GM19372 (cell line): ENCODE data around the gene INPP5B.

ENCODE experiments used
- ATAC-seq: cut with Tn5 transposase; IDR thresholded peaks from one replicate; pipeline ENCODE4 v1.9.1; 2021; ENCODE audit warnings: mild to moderate bottlenecking, low read depth, moderate library complexity; ENCODE audit not compliant: unreplicated experiment

INPP5B gene

DNA sequence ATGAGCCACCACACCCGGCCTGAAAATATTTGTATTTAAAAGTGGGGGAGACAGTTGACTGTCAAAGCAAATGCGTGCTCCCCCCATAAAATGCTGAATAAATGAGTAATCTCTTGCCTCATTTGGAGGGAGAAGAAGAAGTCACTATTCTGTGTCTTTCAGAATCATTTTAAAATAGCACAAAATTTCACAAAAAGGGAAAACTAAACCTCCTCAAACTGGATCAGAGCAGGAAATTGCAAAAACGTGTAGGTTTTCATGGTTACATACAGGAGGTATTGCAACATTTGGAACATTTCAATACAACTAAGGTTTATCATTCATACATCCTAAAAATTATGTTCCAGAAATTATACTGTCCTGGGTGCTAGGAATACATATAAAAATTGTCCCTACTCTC is 101.1 kb downstream of the INPP5B start:
- no peak for ATAC-seq

DNA sequence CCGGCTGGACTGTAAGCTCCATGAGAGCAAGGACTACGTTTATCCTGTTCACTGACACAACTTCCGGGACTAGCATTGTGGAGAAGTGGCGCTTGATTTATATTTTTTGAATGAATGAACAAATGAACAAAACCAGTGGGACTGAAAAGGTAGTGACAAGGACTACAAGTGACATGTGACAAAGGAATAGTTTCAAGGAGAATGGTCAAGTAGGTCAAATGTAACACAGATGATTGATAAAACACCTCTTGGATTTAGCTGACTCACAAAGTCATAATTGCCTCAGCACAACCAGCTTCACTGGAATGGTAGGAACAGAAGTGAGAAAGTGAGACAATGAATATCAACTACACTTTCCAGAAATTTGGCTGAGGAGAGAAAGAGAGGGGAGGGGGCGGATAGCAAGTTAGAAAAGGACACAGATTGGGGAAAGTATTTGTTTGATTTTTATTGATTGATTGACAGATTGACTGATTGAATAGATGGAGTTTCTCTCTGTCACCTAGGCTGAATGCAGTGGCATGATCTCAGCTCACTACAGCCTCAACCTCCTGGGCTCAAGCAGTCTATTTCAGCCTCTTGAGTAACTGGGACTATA is 101.7 kb downstream of the INPP5B start:
- ATAC-seq: no peak

DNA sequence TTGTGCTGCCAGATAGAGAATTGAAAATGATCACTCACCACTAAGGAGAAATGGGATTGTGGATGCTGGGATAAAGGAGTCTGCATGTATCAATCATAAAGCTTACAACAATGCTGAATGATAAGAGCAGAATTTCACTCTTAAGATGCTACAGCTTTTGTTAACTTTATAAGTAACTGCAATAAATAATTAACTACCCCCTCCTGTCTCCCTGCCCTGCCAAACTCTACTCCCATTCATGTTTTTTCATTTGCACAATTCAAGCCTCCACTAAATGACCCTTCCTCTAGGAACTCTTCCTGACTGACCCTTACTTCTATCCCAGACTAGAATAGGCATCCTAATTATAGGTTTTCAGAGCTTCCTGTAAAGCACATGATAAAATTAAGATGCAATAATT is 102.3 kb downstream of the INPP5B start:
- no peak for ATAC-seq

DNA sequence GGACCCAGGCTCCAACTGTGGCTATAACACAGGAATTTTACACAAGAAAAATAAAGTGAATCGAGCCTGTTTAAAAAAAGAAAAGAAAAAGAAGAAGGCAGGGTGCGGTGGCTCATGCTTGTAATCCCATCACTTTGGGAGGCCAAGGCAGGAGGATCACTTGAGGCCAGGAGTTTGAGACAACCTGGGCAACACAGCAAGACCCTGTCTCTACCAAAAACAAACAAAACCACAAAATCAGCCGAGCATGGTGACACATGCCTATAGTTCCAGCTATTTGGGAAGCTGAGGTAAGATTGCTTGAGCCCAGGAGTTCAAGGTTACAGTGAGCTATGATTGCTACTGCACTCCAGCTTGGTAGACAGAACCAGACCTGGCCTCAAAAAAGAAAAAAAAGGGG is 105.2 kb downstream of the INPP5B start:
- no peak for ATAC-seq

DNA sequence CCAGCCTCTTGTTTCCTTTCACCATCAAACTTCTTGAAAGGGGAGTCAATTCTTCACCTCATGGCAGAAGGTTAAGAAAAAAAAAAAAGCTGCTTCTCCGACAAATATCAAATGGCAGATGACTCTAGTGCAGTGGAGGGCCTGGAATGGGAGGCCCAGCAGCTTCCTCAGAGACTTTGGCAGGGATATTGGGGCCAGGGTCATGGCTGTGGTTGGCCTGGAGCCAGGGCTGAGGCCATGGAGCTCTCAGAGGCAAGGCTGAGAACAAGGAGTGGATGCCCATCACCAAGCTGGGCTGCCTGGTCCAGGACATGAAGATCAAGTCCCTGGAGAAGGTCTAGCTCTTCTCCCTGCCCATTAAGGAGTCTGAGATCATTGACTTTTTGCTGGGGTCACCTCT is 106.1 kb downstream of the INPP5B start:
- no peak for ATAC-seq

DNA sequence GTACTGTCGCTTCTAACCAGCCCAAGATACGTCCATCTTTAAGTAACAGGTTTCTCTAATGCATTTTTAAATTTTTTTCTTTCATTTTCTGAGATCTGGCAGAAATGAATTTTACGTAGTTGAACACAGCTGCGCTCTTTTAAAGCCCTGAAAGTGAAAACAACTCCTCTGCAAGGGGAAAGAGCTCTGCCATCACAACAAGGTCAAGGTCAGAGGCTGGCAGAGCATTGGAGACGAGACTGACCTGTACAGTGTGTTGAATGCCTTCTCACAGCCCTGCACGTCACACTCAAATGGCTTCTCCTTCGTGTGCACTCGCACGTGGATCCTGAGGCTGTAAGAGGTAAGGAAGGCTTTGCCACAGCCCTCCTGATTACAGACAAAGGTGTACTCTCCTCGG is 107.2 kb downstream of the INPP5B start:
- ATAC-seq: no peak

DNA sequence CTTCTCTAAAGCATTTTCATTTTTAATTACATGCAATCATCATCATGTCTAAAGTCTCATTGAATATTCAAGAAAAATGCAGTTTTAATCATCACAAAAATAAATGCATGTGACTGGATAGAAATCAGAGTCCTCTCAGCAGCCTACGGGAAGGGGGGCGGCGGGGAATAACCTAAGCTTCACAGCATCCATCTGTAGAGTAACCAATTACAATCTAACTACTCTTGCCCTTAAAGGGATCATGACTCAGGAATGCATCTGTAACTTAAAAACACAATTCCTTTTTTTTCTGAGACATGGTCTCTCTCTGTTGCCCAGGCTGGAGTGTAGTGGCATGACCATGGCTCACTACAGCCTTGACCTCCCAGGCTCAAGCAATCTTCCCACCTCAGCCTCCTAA is 110.1 kb downstream of the INPP5B start:
- no peak for ATAC-seq

DNA sequence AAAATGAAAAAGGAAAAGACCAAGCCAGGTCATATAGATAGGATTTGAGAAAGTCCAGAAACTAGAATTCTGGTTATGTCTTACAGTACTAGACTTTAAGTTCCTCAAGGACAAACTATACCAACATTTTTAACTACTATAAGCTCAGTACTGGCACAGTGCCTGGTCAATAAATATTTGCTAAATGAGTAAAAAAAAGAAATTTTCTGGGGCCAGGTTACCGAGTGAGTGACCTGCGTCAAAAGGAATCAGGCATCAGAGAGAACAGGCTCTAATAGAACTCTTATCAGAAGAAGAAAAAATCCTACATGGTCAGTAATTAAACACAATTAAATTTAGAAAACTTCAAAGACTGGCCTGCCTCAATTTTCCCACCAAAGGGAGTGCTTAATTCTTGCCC is 115.0 kb downstream of the INPP5B start:
- no peak for ATAC-seq

DNA sequence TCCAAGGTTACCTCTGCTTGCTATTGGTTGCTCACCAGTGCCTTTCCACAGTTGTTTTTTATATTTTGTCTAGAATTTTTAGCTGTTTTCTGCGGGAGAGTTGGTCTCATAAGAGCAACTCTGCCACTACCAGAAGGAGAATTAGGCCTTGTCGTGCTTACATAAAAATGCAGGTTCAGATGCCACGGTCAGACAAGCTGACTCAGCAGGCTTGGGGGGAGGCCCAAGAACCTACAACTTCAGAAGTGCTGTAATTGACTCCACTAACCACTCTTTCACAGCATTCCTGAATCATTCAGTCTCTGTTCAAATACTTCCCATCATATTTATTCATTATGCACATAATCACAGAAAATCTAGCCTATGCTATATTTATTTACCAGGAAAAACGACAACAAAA is 115.7 kb downstream of the INPP5B start:
- ATAC-seq: no peak

DNA sequence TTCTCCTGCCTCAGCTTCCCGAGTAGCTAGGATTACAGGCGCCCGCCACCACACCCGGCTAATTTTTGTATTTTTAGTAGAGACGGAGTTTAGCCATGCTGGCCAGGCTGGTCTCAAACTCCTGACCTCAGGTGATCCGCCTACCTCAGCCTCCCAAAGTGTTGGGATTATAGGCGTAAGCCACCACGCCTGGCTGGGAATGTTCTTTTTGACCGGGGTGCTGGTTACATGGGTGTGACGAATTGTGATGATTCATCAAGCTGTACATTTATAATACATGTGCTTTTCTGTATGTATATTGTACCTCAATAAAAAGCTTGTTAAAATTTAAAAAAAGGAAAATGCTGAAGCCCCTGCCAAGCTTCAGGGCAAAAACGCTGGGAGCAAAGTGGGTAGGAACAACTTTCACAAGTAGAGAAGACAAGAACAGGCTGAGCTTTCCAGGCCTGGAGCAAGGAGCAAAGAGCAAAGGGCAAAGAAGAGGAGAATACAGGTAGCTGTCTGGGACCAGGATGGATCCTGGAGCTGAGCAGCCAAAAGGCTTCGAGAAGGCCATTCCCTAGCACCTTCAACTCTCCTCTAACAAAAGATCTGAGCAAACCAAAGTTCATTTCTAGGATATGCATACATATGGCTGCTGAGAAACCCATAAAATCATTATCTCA is 118.3 kb downstream of the INPP5B start:
- ATAC-seq: no peak

DNA sequence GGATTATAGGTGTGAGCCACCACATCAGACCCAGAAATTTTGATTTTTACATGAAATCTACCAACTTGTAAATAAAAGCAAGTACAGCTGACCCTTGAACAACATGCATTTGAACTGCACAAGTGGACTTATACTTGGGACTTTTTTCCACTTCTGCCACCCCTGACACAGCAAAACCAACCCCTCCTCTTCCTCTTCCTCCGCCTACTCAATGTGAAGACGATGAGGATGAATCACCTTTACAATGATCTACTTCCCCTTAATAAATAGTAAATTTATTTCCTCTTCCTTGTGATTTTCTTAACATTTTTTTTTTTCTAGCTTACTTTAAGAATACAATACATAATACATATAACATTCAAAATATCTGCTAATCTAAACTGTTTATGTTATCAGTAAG is 121.3 kb downstream of the INPP5B start:
- no peak for ATAC-seq

DNA sequence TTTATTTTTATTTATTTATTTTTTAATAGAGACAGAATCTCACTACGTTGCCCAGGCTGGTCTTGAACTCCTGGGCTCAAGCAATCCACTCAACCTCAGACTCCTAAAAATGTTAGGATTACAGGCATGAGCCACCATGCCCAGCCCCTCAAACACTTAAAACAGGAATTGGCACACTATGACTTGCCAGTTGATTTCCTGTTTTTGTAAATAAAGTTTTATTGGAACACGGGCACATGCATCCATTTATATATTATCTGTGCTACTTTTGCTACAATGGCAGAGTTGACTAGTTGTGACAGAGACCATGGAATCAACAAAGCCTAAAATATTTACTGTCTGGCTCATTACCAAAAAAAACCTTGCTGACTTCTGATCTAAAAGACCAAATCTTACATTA is 122.9 kb downstream of the INPP5B start:
- no peak for ATAC-seq

DNA sequence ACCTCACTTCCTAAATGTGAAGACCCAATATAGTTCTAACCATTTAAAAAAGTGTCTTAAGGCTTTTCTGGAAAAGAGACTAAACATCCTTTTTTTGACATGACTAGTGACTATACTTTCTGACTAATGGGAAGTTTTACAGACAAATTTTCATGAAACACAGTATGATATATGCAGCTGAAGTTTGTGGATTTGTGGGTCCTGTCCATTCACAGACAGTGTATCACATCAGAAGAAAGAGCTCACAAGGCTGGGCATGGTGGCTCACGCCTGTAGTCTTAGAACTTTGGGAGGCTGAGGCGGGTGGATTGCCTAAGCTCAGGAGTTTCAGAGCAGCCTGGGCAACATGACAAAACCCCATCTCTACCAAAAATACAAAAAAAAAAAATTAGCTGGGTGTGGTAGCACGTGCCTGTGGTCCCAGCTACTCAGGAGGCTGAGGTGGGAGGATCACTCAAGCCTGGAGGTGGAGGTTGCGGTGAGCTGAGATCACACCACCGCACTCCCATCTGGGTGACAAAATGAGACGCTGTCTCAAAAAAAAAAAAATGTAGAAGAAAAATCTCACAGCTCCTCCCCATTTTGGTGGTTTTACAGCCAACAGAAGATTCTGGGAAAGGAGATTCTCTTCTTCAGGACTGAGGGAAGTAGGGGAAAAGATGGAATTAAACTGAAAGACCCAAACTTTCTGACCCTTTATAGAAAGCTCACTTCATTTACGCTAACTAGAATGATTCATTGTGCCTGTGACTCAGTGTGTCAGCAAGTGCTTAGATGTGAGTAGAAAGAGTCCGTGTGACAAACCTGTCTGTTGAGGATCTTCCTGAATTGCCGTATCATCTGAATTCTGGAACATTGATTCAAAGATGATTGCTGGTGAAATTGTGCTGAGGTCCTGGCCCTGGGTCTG is 123.7 kb downstream of the INPP5B start:
- no peak for ATAC-seq

DNA sequence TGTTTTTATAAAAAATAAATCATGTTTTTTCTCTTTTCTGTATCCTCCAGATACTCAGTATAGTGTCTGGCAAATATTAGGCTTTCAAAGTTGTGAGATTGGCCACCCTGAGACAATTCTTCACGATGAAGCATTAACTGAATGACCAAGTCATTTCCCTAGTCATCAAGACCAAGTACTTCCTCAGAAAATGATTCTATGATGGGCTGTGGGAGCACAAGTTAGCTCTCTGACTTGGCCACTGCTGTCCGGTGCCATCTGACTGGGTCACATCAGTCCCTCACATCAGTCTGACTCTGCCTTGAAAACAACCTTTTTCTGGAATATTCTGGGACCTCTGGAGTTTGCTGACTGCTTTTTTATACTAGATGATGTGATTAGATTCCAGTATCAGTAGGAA is 125.4 kb downstream of the INPP5B start:
- no peak for ATAC-seq

DNA sequence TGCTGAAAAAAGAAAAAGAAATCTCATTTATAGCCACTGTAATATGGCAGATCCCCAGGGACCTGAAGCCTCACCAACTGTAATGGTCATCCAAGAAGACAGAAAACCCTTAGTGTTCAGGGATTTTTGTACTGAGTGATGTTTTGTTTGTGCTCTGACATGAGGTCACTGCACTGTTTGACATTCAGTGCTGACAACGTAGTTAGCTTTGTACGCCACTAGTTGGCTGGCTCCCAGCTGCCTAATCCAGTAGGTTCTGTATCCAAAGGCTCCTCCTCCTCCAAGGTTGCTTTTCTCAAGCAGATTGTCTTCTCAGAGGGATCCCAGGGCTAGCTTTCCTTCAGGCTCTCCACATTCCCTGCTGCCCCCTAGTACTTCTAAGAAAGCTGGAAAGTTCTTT is 129.4 kb downstream of the INPP5B start:
- no peak for ATAC-seq

DNA sequence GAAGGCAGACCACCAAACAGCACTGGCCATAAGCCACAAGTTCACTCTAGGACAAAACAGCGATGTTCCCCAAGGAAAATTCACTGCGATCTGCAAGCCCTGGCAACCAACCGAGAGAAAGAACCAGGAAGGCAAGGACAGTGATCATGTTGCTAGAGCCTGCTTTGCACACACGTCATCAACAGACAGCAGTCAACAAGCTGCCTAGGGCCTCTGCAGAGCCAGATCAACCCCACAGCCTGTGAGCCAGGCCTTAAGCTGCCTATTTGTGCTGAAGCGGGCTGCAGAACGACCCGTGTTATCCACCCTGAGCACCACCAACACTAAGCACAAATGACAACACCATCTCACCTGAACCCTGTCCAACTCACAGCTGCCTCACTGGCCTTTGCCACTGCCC is 132.6 kb downstream of the INPP5B start:
- ATAC-seq: no peak

DNA sequence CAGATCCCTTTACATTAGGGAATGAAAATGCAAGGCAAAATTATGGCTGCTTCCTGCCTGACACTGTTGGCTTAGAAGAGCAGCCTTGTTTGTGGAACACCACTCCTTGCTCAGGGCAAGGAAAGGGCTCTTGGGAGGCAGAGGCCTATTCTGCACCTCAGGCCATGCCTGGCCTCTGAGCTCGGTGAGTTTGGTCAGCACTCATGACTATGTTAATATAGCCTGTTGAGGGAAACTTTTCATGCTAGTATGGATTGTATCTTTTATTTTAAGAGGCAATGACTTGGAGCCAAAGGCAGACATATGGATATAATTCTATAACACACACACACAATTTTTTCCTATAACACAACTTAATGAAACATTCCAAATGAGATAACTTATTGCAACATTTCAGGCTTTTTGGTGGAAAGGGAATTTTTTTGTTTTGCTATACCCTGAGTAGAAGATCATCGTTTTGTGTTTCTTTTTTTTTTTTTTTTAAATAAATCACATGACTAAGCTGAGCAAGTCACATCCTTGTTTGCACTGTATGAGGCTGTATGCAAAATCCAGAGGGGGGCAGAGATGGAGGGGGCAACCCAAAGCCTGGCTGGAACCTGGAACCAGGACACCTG is 133.2 kb downstream of the INPP5B start:
- ATAC-seq: no peak

DNA sequence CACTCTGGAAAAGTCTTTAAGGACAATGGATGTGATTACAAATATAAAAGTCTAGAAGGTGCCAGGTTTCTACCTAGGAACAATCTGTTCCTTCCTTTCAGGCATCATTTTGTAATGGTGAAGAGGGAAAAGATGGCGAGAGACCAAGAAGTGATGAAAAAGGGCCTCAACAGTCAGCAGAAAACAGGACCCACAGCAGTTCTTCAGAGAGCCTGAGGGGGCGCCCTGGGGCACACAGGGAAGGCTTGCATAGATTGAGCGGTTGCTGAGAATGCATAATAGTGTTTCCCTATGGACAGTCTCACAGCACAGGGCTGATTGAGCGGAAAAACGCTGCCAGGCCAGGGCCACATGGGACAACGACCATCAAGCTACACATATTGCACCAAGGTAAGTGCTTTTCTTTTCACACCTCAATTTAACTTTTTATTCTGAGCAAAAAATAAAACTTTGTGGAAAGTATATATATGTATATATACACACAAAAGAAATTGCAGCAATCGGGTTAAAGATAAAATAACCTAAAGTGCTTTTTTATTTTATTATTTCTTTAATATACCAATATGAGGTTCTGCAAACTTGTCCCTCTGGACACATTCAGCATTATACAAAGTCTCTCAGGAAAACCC is 135.7 kb downstream of the INPP5B start:
- no peak for ATAC-seq
